SK-N-SH (cell line): Measurements from ENCODE around the gene HLF. TPM values are rescaled to one million over a fixed set of nuclear protein-coding genes. Genes with fewer than 3 reads are reported as not detected.

Source experiments
- CTCF ChIA-PET: fragments of 300-600, 350-600 bp; formaldehyde crosslinking; extraction: SDS; loops from one replicate; lab custom pipeline; 2021; lab: Yijun Ruan, JAX
- POLR2A ChIA-PET: fragments of 350-600 bp; sonication (Branson Sonifier 250); formaldehyde crosslinking; extraction: SDS; loops from one replicate; lab custom pipeline; 2020; ENCODE audit warnings: antibody characterized with exemption, inconsistent platforms; lab: Yijun Ruan, JAX
- DNase-seq: peaks from one replicate; pipeline ENCODE4 v3.0.0; 2012
- H2AFZ ChIP-seq: fragments of 200-600 bp; sonication (generic); 2 replicates; pipeline ENCODE4 v1.8.1; 2016; ENCODE audit warnings: antibody characterized with exemption, mild to moderate bottlenecking, low read depth
- H3F3A ChIP-seq: fragments of 200-600 bp; sonication (generic); replicated peaks from 2 replicates; pipeline ENCODE3; 2016; ENCODE audit warnings: antibody characterized with exemption, mild to moderate bottlenecking; ENCODE audit not compliant: insufficient read depth
- H3K27ac ChIP-seq, 2 experiments: fragments of 200-500 bp in 1 of 2; fragments of 200-600 bp in 1 of 2; sonication (Bioruptor generic) in 1 of 2; sonication (generic), shearing (Covaris generic) in 1 of 2; 2 replicates each; pipeline versions ENCODE4 v1.5.1 to v1.6.1; 2014 to 2016; ENCODE audit warnings: low read depth in 2 of 2, inconsistent platforms in 1 of 2, low read length in 1 of 2, mild to moderate bottlenecking in 1 of 2, mixed read lengths in 1 of 2
- H3K27me3 ChIP-seq: fragments of 200-600 bp; sonication (generic), shearing (Covaris generic); 2 replicates; pipeline ENCODE4 v1.6.1; 2016; ENCODE audit warnings: mixed run types; ENCODE audit not compliant: insufficient read depth
- H3K36me3 ChIP-seq, 2 experiments: fragments of 200-500 bp in 1 of 2; fragments of 200-600 bp in 1 of 2; sonication (Bioruptor generic) in 1 of 2; sonication (generic) in 1 of 2; replicated peaks in 1 of 2; 2 replicates each; pipeline versions ENCODE3 to v1.5.1; 2014 to 2016; ENCODE audit warnings: low read length in 1 of 2, mild to moderate bottlenecking in 1 of 2; ENCODE audit not compliant: insufficient read depth in 2 of 2, control insufficient read depth in 1 of 2
- H3K4me1 ChIP-seq, 2 experiments: fragments of 200-500 bp in 1 of 2; fragments of 200-600 bp in 1 of 2; sonication (Bioruptor generic) in 1 of 2; sonication (generic), shearing (Covaris generic) in 1 of 2; 2 replicates each; pipeline versions ENCODE4 v1.5.1 to v1.6.1; 2014 to 2016; ENCODE audit warnings: low read depth in 1 of 2, low read length in 1 of 2, mixed run types in 1 of 2; ENCODE audit not compliant: insufficient read depth in 2 of 2, control insufficient read depth in 1 of 2
- H3K4me2 ChIP-seq: fragments of 200-600 bp; sonication (generic), shearing (Covaris generic); 2 replicates; pipeline ENCODE4 v1.6.1; 2017; ENCODE audit warnings: mixed run types
- H3K4me3 ChIP-seq, 2 experiments: fragments of 200-500 bp in 1 of 2; fragments of 200-600 bp in 1 of 2; sonication (Bioruptor generic) in 1 of 2; sonication (generic), shearing (Covaris generic) in 1 of 2; 2 replicates each; pipeline versions ENCODE4 v1.5.1 to v1.8.1; 2014 to 2016; ENCODE audit warnings: low read depth in 2 of 2, inconsistent platforms in 1 of 2, low read length in 1 of 2, mild to moderate bottlenecking in 1 of 2, mixed read lengths in 1 of 2, moderate library complexity in 1 of 2
- H3K79me2 ChIP-seq: fragments of 200-600 bp; sonication (generic); 2 replicates; pipeline ENCODE4 v1.8.1; 2017; ENCODE audit warnings: mild to moderate bottlenecking; ENCODE audit not compliant: insufficient read depth
- H3K9ac ChIP-seq: fragments of 200-600 bp; sonication (generic); 2 replicates; pipeline ENCODE4 v1.6.1; 2017; ENCODE audit warnings: mixed run types
- H3K9me2 ChIP-seq: fragments of 200-600 bp; sonication (generic); 2 replicates; pipeline ENCODE4 v1.6.1; 2017; ENCODE audit warnings: mixed run types
- H3K9me3 ChIP-seq: fragments of 200-600 bp; sonication (generic); 2 replicates; pipeline ENCODE4 v1.6.1; 2017; ENCODE audit warnings: mixed run types, mild to moderate bottlenecking, moderate library complexity
- H4K20me1 ChIP-seq: fragments of 200-600 bp; sonication (generic); 2 replicates; pipeline ENCODE4 v1.6.1; 2017; ENCODE audit warnings: mild to moderate bottlenecking, mixed run types; ENCODE audit not compliant: insufficient read depth
- CHD2 ChIP-seq: fragments of 150-350 bp; IDR thresholded peaks from 2 replicates; pipeline ENCODE4 v1.6.1; 2018; ENCODE audit warnings: low read length; ENCODE audit not compliant: partially characterized antibody
- ELF1 ChIP-seq: IDR thresholded peaks from 2 replicates; pipeline ENCODE4 v1.4.0; 2012
- EP300 ChIP-seq, 2 experiments: IDR thresholded peaks; 2 replicates each; pipeline versions ENCODE4 v1.4.0 to v1.6.1; 2012; ENCODE audit warnings: borderline replicate concordance in 1 of 2, low read depth in 1 of 2, low read length in 1 of 2
- EZH2phosphoT487 ChIP-seq: fragments of 200-600 bp; sonication (generic); IDR thresholded peaks from 2 replicates; pipeline ENCODE4 v1.6.1; 2017; ENCODE audit warnings: low read depth, mixed run types, mild to moderate bottlenecking, antibody characterized with exemption, moderate library complexity, borderline replicate concordance
- NFIC ChIP-seq: IDR thresholded peaks from 2 replicates; pipeline ENCODE4 v1.4.0; 2012; ENCODE audit warnings: borderline replicate concordance
- NRF1 ChIP-seq: IDR thresholded peaks from 2 replicates; pipeline ENCODE4 v1.6.1; 2012; ENCODE audit warnings: low read depth, mild to moderate bottlenecking, low read length
- POLR2AphosphoS5 ChIP-seq: IDR thresholded peaks from 2 replicates; pipeline ENCODE4 v1.6.1; 2012; ENCODE audit warnings: low read depth, low read length
- RAD21 ChIP-seq: IDR thresholded peaks from 2 replicates; pipeline ENCODE4 v1.6.1; 2012; ENCODE audit warnings: mild to moderate bottlenecking, low read length
- RCOR1 ChIP-seq: fragments of 150-350 bp; IDR thresholded peaks from 2 replicates; pipeline ENCODE4 v1.6.1; 2017; ENCODE audit warnings: antibody characterized with exemption, low read length
- RFX5 ChIP-seq: IDR thresholded peaks from 2 replicates; pipeline ENCODE4 v1.6.1; 2012; ENCODE audit warnings: mild to moderate bottlenecking, improper control_type of control experiment, low read length
- TAF1 ChIP-seq: IDR thresholded peaks from 2 replicates; pipeline ENCODE4 v1.6.1; 2012; ENCODE audit warnings: low read depth, mild to moderate bottlenecking, low read length, moderate library complexity, borderline replicate concordance
- YY1 ChIP-seq: IDR thresholded peaks from 2 replicates; pipeline ENCODE4 v1.4.0; 2012; ENCODE audit warnings: low read depth, mild to moderate bottlenecking
- WGBS: methylation state at CpG from one replicate; pipeline ENCODE4 v1.1.6; 2017; ENCODE audit warnings: low lambda C conversion rate; 5-methylcytosine and 5-hydroxymethylcytosine counted together
- polyA plus RNA-seq, 3 experiments: library from polyadenylated mRNA; depleted of rRNA; stranded (reverse); fragments of >200 nt; gene quantifications; 2 replicates each; pipeline ENCODE4 v1.2.3, GENCODE V29; 2012
- TF ChIP-seq, protein P1 (sequence below): fragments of 150-350 bp; IDR thresholded peaks from 2 replicates; pipeline ENCODE4 v1.6.1; 2017; ENCODE audit warnings: antibody characterized with exemption, low read length, low read depth, borderline replicate concordance
- TF ChIP-seq, protein P2 (sequence below): IDR thresholded peaks from 2 replicates; pipeline ENCODE4 v1.6.1; 2012; ENCODE audit warnings: mild to moderate bottlenecking, low read depth, low read length, moderate library complexity
- TF ChIP-seq, protein P3 (sequence below): IDR thresholded peaks from 2 replicates; pipeline ENCODE4 v1.4.0; 2012; ENCODE audit warnings: low read depth
- TF ChIP-seq, protein P4 (sequence below): fragments of 200-600 bp; sonication (generic); IDR thresholded peaks from 2 replicates; pipeline ENCODE4 v1.6.1; 2017; ENCODE audit warnings: antibody characterized with exemption, mild to moderate bottlenecking, moderate library complexity

HLF gene
- polyA plus RNA-seq, 1 of the 3 experiments (the other 2 are of a cell fraction) = 0.03 TPM

DNA sequence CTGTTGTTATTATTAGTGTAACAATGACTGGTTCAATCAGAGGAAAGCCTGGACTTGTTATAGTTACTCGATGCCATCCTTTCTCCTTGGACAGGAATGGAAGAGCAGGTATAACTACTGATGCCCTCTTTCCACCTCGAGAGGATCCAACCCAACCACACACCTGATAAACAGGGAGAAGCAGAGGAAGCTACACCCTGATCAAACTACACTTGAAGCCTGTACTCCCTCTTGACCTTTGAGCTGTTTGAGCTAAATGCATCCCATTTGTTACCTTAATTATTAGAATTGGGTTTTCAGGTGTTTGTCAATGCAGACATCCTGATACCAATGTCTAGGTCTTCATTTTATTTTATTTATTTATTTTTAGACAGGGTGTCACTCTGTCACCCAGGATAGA lies 23.7 kb upstream of the HLF start:
- H3K4me3 ChIP-seq = no peak overlapping the region
- H2AFZ ChIP-seq = no peak overlapping the region
- no peak overlapping the region for H3K9ac ChIP-seq
- TF ChIP-seq, protein P1, sequence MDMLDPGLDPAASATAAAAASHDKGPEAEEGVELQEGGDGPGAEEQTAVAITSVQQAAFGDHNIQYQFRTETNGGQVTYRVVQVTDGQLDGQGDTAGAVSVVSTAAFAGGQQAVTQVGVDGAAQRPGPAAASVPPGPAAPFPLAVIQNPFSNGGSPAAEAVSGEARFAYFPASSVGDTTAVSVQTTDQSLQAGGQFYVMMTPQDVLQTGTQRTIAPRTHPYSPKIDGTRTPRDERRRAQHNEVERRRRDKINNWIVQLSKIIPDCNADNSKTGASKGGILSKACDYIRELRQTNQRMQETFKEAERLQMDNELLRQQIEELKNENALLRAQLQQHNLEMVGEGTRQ = no peak
- TF ChIP-seq RFX5 (no peak), YY1 (no peak), TAF1 (no peak), CHD2 (no peak)
- TF ChIP-seq, protein P2, sequence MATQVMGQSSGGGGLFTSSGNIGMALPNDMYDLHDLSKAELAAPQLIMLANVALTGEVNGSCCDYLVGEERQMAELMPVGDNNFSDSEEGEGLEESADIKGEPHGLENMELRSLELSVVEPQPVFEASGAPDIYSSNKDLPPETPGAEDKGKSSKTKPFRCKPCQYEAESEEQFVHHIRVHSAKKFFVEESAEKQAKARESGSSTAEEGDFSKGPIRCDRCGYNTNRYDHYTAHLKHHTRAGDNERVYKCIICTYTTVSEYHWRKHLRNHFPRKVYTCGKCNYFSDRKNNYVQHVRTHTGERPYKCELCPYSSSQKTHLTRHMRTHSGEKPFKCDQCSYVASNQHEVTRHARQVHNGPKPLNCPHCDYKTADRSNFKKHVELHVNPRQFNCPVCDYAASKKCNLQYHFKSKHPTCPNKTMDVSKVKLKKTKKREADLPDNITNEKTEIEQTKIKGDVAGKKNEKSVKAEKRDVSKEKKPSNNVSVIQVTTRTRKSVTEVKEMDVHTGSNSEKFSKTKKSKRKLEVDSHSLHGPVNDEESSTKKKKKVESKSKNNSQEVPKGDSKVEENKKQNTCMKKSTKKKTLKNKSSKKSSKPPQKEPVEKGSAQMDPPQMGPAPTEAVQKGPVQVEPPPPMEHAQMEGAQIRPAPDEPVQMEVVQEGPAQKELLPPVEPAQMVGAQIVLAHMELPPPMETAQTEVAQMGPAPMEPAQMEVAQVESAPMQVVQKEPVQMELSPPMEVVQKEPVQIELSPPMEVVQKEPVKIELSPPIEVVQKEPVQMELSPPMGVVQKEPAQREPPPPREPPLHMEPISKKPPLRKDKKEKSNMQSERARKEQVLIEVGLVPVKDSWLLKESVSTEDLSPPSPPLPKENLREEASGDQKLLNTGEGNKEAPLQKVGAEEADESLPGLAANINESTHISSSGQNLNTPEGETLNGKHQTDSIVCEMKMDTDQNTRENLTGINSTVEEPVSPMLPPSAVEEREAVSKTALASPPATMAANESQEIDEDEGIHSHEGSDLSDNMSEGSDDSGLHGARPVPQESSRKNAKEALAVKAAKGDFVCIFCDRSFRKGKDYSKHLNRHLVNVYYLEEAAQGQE = no peak
- H3K9me2 ChIP-seq = no peaks in the 10 kb centered on the region
- no peak overlapping the region for H3K4me2 ChIP-seq
- no peak overlapping the region for H3K27ac ChIP-seq
- ChIA-PET POLR2A (no interaction called here), CTCF (interaction anchor here (7.1 kb wide), 1 partner anchor 23 kb away, joined by 60 read pairs; the partner anchor contains the start of gene HLF)
- no peaks in the 10 kb centered on the region for H3K79me2 ChIP-seq
- WGBS = 26% methylated on average over 2 of the region's 2 CpGs
- H3F3A ChIP-seq = no peaks in the 10 kb centered on the region
- H3K27me3 ChIP-seq = no peaks in the 10 kb centered on the region; the same call in none of the 2 replicates
- H3K4me1 ChIP-seq = peaks cover 0 to 9% of the 10 kb centered on the region in 2 experiments; a peak in 3 of 4 replicates
- no peak for DNase-seq
- H3K9me3 ChIP-seq = no peaks in the 10 kb centered on the region
- H4K20me1 ChIP-seq = no peaks in the 10 kb centered on the region
- H3K36me3 ChIP-seq = no peaks in the 10 kb centered on the region

DNA sequence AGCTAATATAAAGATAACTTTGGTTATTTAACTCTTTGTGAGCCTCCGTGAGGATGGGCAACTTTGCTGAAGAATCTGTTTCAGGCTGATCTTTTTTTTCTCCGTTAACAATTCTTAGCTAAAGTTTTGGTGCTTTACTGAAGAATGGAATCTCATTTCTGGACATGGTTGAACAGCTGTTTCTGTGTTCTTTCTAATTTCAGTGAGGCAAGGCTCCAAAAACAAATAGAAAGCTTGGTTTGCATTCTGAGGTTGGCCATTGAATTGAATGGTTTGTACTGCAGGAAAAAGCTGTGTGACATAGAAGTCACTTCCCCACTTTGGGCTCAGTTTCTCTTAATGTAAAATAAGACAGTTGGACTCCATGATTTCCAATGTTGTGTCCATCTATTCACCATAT lies 22.3 kb upstream of the HLF start:
- Histone ChIP-seq H3K9ac (no peak overlapping the region), H3K9me2 (no peaks in the 10 kb centered on the region), H3F3A (no peaks in the 10 kb centered on the region), H3K4me2 (no peak overlapping the region), H3K79me2 (no peaks in the 10 kb centered on the region), H4K20me1 (no peaks in the 10 kb centered on the region), H3K4me3 (no peak overlapping the region), H3K9me3 (no peaks in the 10 kb centered on the region), H3K36me3 (no peaks in the 10 kb centered on the region), H3K4me1 (peaks cover 0 to 9% of the 10 kb centered on the region in 2 experiments; a peak in 3 of 4 replicates), H3K27me3 (no peaks in the 10 kb centered on the region; the same call in none of the 2 replicates), H2AFZ (no peak overlapping the region), H3K27ac (no peak overlapping the region)
- 68% methylated on average over 2 of the region's 2 CpGs for WGBS
- POLR2A ChIA-PET = no interaction called here
- CTCF ChIA-PET = interaction anchor here (0.7 to 7.1 kb wide), 6 partner anchors 11 to 285 kb away, joined by 3 to 60 read pairs (median 4); partner anchors contain the start of gene HLF
- DNase-seq = no peak
- TF ChIP-seq EZH2phosphoT487 (no peak), NFIC (no peak), POLR2AphosphoS5 (no peak), RCOR1 (no peak), CHD2 (no peak), ELF1 (no peak), EP300 (IDR thresholded peaks at IDR 0.05; ENCODE audit: borderline replicate concordance in 1 of 2, low read depth in 1 of 2, low read length in 1 of 2) (no peak), NRF1 (no peak), RAD21 (no peak)
- TF ChIP-seq, protein P3, sequence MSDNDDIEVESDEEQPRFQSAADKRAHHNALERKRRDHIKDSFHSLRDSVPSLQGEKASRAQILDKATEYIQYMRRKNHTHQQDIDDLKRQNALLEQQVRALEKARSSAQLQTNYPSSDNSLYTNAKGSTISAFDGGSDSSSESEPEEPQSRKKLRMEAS = no peak
- TF ChIP-seq, protein P4, sequence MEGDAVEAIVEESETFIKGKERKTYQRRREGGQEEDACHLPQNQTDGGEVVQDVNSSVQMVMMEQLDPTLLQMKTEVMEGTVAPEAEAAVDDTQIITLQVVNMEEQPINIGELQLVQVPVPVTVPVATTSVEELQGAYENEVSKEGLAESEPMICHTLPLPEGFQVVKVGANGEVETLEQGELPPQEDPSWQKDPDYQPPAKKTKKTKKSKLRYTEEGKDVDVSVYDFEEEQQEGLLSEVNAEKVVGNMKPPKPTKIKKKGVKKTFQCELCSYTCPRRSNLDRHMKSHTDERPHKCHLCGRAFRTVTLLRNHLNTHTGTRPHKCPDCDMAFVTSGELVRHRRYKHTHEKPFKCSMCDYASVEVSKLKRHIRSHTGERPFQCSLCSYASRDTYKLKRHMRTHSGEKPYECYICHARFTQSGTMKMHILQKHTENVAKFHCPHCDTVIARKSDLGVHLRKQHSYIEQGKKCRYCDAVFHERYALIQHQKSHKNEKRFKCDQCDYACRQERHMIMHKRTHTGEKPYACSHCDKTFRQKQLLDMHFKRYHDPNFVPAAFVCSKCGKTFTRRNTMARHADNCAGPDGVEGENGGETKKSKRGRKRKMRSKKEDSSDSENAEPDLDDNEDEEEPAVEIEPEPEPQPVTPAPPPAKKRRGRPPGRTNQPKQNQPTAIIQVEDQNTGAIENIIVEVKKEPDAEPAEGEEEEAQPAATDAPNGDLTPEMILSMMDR = no peak
- TF ChIP-seq, protein P1 = no peak
